ENCODE results near the gene TEKTIP1.
"Not testable (repeated sequence)": the region's sequence is repeated elsewhere in the genome, so short reads cannot be mapped to it uniquely, and the experiment has no call there.

The TEKTIP1 gene

GRCh38 chr19:3524078-3524842 lies 14.7 kb upstream of the TEKTIP1 start:
- Mint-ChIP-seq H3K36me3 (ENCODE audit: low read depth) (peaks cover 13% of the 10 kb centered on the region), H3K27me3 (ENCODE audit: low read depth) (no peaks in the 10 kb centered on the region)

GRCh38 chr19:3524904-3525451 lies 14.0 kb upstream of the TEKTIP1 start:
- Mint-ChIP-seq H3K36me3 (ENCODE audit: low read depth) (peaks cover 13% of the 10 kb centered on the region), H3K27me3 (ENCODE audit: low read depth) (no peaks in the 10 kb centered on the region), H3K27ac (no peak overlapping the region), H3K9me3 (no peaks in the 10 kb centered on the region), H3K4me3 (no peak overlapping the region), H3K4me1 (ENCODE audit: low read depth) (peaks cover 6% of the 10 kb centered on the region)

More at GRCh38 chr19:3524078-3524842, 14.7 kb upstream of the TEKTIP1 start:
- Mint-ChIP-seq H3K4me1 (ENCODE audit: low read depth) (peaks cover 6% of the 10 kb centered on the region), H3K9me3 (no peaks in the 10 kb centered on the region), H3K27ac (no peak overlapping the region), H3K4me3 (no peak overlapping the region)

GRCh38 chr19:3526507-3527237 lies 12.3 kb upstream of the TEKTIP1 start:
- H3K36me3 Mint-ChIP-seq (ENCODE audit: low read depth), result peaks cover 8% of the 10 kb centered on the region
- H3K27me3 Mint-ChIP-seq (ENCODE audit: low read depth), result no peaks in the 10 kb centered on the region
- H3K9me3 Mint-ChIP-seq, result no peaks in the 10 kb centered on the region
- H3K4me1 Mint-ChIP-seq (ENCODE audit: low read depth), result peaks cover 2% of the 10 kb centered on the region
- H3K4me3 Mint-ChIP-seq, result no peak overlapping the region
- H3K27ac Mint-ChIP-seq, result no peak overlapping the region

GRCh38 chr19:3527238-3527910 lies 11.6 kb upstream of the TEKTIP1 start:
- no peak overlapping the region for H3K27ac Mint-ChIP-seq
- no peak overlapping the region for H3K4me3 Mint-ChIP-seq
- no peaks in the 10 kb centered on the region for H3K9me3 Mint-ChIP-seq
- H3K27me3 Mint-ChIP-seq (ENCODE audit: low read depth), result no peaks in the 10 kb centered on the region
- H3K4me1 Mint-ChIP-seq (ENCODE audit: low read depth), result no peaks in the 10 kb centered on the region
- peaks cover 5% of the 10 kb centered on the region for H3K36me3 Mint-ChIP-seq (ENCODE audit: low read depth)

GRCh38 chr19:3528080-3528479 lies 10.9 kb upstream of the TEKTIP1 start:
- Mint-ChIP-seq H3K4me3 (no peak overlapping the region), H3K27me3 (ENCODE audit: low read depth) (no peaks in the 10 kb centered on the region), H3K27ac (no peak overlapping the region), H3K4me1 (ENCODE audit: low read depth) (no peaks in the 10 kb centered on the region), H3K36me3 (ENCODE audit: low read depth) (peaks cover 6% of the 10 kb centered on the region), H3K9me3 (no peaks in the 10 kb centered on the region)

GRCh38 chr19:3528539-3529211 lies 10.3 kb upstream of the TEKTIP1 start:
- no peak overlapping the region for H3K4me3 Mint-ChIP-seq
- H3K36me3 Mint-ChIP-seq (ENCODE audit: low read depth), result peaks cover 10% of the 10 kb centered on the region
- H3K9me3 Mint-ChIP-seq, result no peaks in the 10 kb centered on the region
- no peak overlapping the region for H3K27ac Mint-ChIP-seq
- H3K4me1 Mint-ChIP-seq (ENCODE audit: low read depth), result no peaks in the 10 kb centered on the region
- no peaks in the 10 kb centered on the region for H3K27me3 Mint-ChIP-seq (ENCODE audit: low read depth)

- H3K4me1 Mint-ChIP-seq (ENCODE audit: low read depth); H3K27ac Mint-ChIP-seq; H3K9me3 Mint-ChIP-seq; H3K36me3 Mint-ChIP-seq (ENCODE audit: low read depth); H3K4me3 Mint-ChIP-seq; H3K27me3 Mint-ChIP-seq (ENCODE audit: low read depth): not testable (repeated sequence)
Measured at GRCh38 chr19:3529299-3529698, 9.7 kb upstream of the TEKTIP1 start.

- no peaks in the 10 kb centered on the region for H3K9me3 Mint-ChIP-seq
- H3K27ac Mint-ChIP-seq, result no peak overlapping the region
- no peak overlapping the region for H3K4me3 Mint-ChIP-seq
- peaks cover 14% of the 10 kb centered on the region for H3K36me3 Mint-ChIP-seq (ENCODE audit: low read depth)
- no peaks in the 10 kb centered on the region for H3K4me1 Mint-ChIP-seq (ENCODE audit: low read depth)
- no peaks in the 10 kb centered on the region for H3K27me3 Mint-ChIP-seq (ENCODE audit: low read depth)
Measured at GRCh38 chr19:3530389-3530788, 8.6 kb upstream of the TEKTIP1 start.

- Mint-ChIP-seq H3K4me3 (no peak overlapping the region), H3K27me3 (ENCODE audit: low read depth) (no peaks in the 10 kb centered on the region)
Measured at GRCh38 chr19:3531716-3532115, 7.3 kb upstream of the TEKTIP1 start.

GRCh38 chr19:3532154-3532786 lies 6.7 kb upstream of the TEKTIP1 start:
- H3K4me1 Mint-ChIP-seq (ENCODE audit: low read depth), result no peaks in the 10 kb centered on the region
- H3K36me3 Mint-ChIP-seq (ENCODE audit: low read depth), result peaks cover 11% of the 10 kb centered on the region
- no peak overlapping the region for H3K27ac Mint-ChIP-seq
- H3K9me3 Mint-ChIP-seq, result no peaks in the 10 kb centered on the region
- H3K4me3 Mint-ChIP-seq, result no peak overlapping the region
- H3K27me3 Mint-ChIP-seq (ENCODE audit: low read depth), result no peaks in the 10 kb centered on the region

More at GRCh38 chr19:3531716-3532115, 7.3 kb upstream of the TEKTIP1 start:
- no peaks in the 10 kb centered on the region for H3K9me3 Mint-ChIP-seq
- peaks cover 14% of the 10 kb centered on the region for H3K36me3 Mint-ChIP-seq (ENCODE audit: low read depth)
- no peak overlapping the region for H3K27ac Mint-ChIP-seq
- no peaks in the 10 kb centered on the region for H3K4me1 Mint-ChIP-seq (ENCODE audit: low read depth)

- no peaks in the 10 kb centered on the region for H3K9me3 Mint-ChIP-seq
- no peak overlapping the region for H3K4me3 Mint-ChIP-seq
- no peaks in the 10 kb centered on the region for H3K4me1 Mint-ChIP-seq (ENCODE audit: low read depth)
- H3K27me3 Mint-ChIP-seq (ENCODE audit: low read depth), result no peaks in the 10 kb centered on the region
- peaks cover 12% of the 10 kb centered on the region for H3K36me3 Mint-ChIP-seq (ENCODE audit: low read depth)
- no peak overlapping the region for H3K27ac Mint-ChIP-seq
Measured at GRCh38 chr19:3533033-3533432, 5.9 kb upstream of the TEKTIP1 start.

- no peak overlapping the region for H3K4me3 Mint-ChIP-seq
- H3K27me3 Mint-ChIP-seq (ENCODE audit: low read depth), result no peaks in the 10 kb centered on the region
- H3K36me3 Mint-ChIP-seq (ENCODE audit: low read depth), result peaks cover 16% of the 10 kb centered on the region
- H3K9me3 Mint-ChIP-seq, result no peaks in the 10 kb centered on the region
- no peak overlapping the region for H3K27ac Mint-ChIP-seq
- no peaks in the 10 kb centered on the region for H3K4me1 Mint-ChIP-seq (ENCODE audit: low read depth)
Measured at GRCh38 chr19:3533563-3534216, 5.3 kb upstream of the TEKTIP1 start.

GRCh38 chr19:3534375-3535234 lies 4.4 kb upstream of the TEKTIP1 start:
- Mint-ChIP-seq H3K4me3 (no peak overlapping the region), H3K9me3 (no peaks in the 10 kb centered on the region), H3K36me3 (ENCODE audit: low read depth) (peaks cover 20% of the 10 kb centered on the region), H3K27me3 (ENCODE audit: low read depth) (no peaks in the 10 kb centered on the region), H3K4me1 (ENCODE audit: low read depth) (no peaks in the 10 kb centered on the region), H3K27ac (no peak overlapping the region)

All from T-helper 1 cell treated with Interleukin-12 subunit alpha and Interleukin-12 subunit beta and Interleukin-4 antibody, amounts not matched to agents 30 μg/mL and 1 μg/mL, for 36 hours (primary cell).